GM19023 (cell line): Measurements from ENCODE around the gene NKAIN1.
"Not testable (repeated sequence)": the region's sequence is repeated elsewhere in the genome, so short reads cannot be mapped to it uniquely, and the experiment has no call there.

ENCODE experiments used
- ATAC-seq: cut with Tn5 transposase; IDR thresholded peaks from one replicate; pipeline ENCODE4 v1.9.1; 2021; ENCODE audit warnings: mild to moderate bottlenecking, moderate library complexity; ENCODE audit not compliant: unreplicated experiment

NKAIN1 gene

GRCh38 chr1:31154632-31155215 is 85.0 kb downstream of the NKAIN1 start:
- peak; percentile 29 for ATAC-seq

GRCh38 chr1:31154000-31154631 is 85.6 kb downstream of the NKAIN1 start:
- ATAC-seq, result no peak

GRCh38 chr1:31153423-31153822 is 86.3 kb downstream of the NKAIN1 start:
- ATAC-seq, result no peak

- no peak for ATAC-seq
Observed at GRCh38 chr1:31152181-31152795, 87.4 kb downstream of the NKAIN1 start.

GRCh38 chr1:31151402-31151801 is 88.3 kb downstream of the NKAIN1 start:
- ATAC-seq, result no peak

GRCh38 chr1:31148409-31148808 is 91.3 kb downstream of the NKAIN1 start:
- no peak for ATAC-seq

GRCh38 chr1:31145648-31146047 is 94.0 kb downstream of the NKAIN1 start:
- no peak for ATAC-seq

- no peak for ATAC-seq
Observed at GRCh38 chr1:31144442-31144841, 95.2 kb downstream of the NKAIN1 start.

- ATAC-seq, result no peak
Observed at GRCh38 chr1:31143455-31143854, 96.2 kb downstream of the NKAIN1 start.

- no peak for ATAC-seq
Observed at GRCh38 chr1:31142406-31142805, 97.3 kb downstream of the NKAIN1 start.

GRCh38 chr1:31140299-31140698 is 99.4 kb downstream of the NKAIN1 start:
- ATAC-seq, result no peak

- not testable (repeated sequence) for ATAC-seq
Observed at GRCh38 chr1:31138797-31139521, 100.7 kb downstream of the NKAIN1 start.

- not testable (repeated sequence) for ATAC-seq
Observed at GRCh38 chr1:31137873-31138272, 101.8 kb downstream of the NKAIN1 start.

GRCh38 chr1:31135973-31136600 is 103.6 kb downstream of the NKAIN1 start:
- no peak for ATAC-seq

GRCh38 chr1:31133368-31133767 is 106.3 kb downstream of the NKAIN1 start:
- no peak for ATAC-seq
